IMR-90 (cell line): ENCODE data around the gene POLR2C. TPM values are rescaled to one million over a fixed set of nuclear protein-coding genes. Genes with fewer than 3 reads are reported as not detected.

ENCODE experiments used
- ATAC-seq: fragments of 200-7000 bp; cut with Tn5 transposase; 2 replicates; pipeline ENCODE4 v1.9.1; 2020; ENCODE audit warnings: low read depth, mild to moderate bottlenecking, moderate library complexity
- BruUV-seq: library from RNA; stranded (reverse); fragments of 400-500 nt; replicated peaks from 2 replicates; lab custom pipeline; 2021; lab: Mats Ljungman, UMichigan
- CTCF ChIA-PET: fragments of 300-600 bp; formaldehyde crosslinking; extraction: SDS; loops from one replicate; lab custom pipeline; 2021; ENCODE audit warnings: antibody characterized with exemption; lab: Yijun Ruan, JAX
- POLR2A ChIA-PET: fragments of 300-600 bp; sonication (Branson Sonifier 250); formaldehyde crosslinking; loops from one replicate; lab custom pipeline; 2022; ENCODE audit warnings: antibody characterized with exemption; ENCODE audit not compliant: unreplicated experiment; lab: Charles Lee
- DNase-seq: peaks from one replicate; pipeline ENCODE4 v3.0.0; 2013
- H2AFZ ChIP-seq: replicated peaks from 2 replicates; pipeline ENCODE3; 2013; ENCODE audit warnings: low read length, mild to moderate bottlenecking; ENCODE audit not compliant: poor library complexity
- H2AK5ac ChIP-seq: 2 replicates; pipeline ENCODE4 v1.6.1; 2013; ENCODE audit warnings: low read depth, low read length, inconsistent platforms
- H2AK9ac ChIP-seq: replicated peaks from 2 replicates; pipeline ENCODE3; 2013; ENCODE audit warnings: mild to moderate bottlenecking, low read depth, low read length, moderate library complexity; ENCODE audit not compliant: poor library complexity
- H2BK120ac ChIP-seq: 2 replicates; pipeline ENCODE4 v1.6.1; 2013; ENCODE audit warnings: low read depth, low read length, inconsistent platforms
- H2BK15ac ChIP-seq: 3 replicates; pipeline ENCODE4 v1.6.1; 2013; ENCODE audit warnings: low read depth, low read length, inconsistent platforms
- H2BK20ac ChIP-seq: 2 replicates; pipeline ENCODE4 v1.6.1; 2013; ENCODE audit warnings: low read depth, mild to moderate bottlenecking, inconsistent platforms, low read length, moderate library complexity
- H2BK5ac ChIP-seq: 2 replicates; pipeline ENCODE4 v1.6.1; 2013; ENCODE audit warnings: mild to moderate bottlenecking, low read depth, low read length, inconsistent platforms; ENCODE audit not compliant: poor library complexity, severe bottlenecking
- H3K14ac ChIP-seq: replicated peaks from 2 replicates; pipeline ENCODE4 v1.6.1; 2013; ENCODE audit warnings: low read depth, low read length, inconsistent platforms
- H3K18ac ChIP-seq: 2 replicates; pipeline ENCODE4 v1.6.1; 2013; ENCODE audit warnings: low read depth, low read length, control low read depth
- H3K23ac ChIP-seq: 2 replicates; pipeline ENCODE4 v1.6.1; 2013; ENCODE audit warnings: low read depth, low read length, inconsistent platforms
- H3K27ac ChIP-seq: 2 replicates; pipeline ENCODE4 v1.5.1; 2013; ENCODE audit warnings: mild to moderate bottlenecking, control low read depth, low read length; ENCODE audit not compliant: insufficient read depth
- H3K27me3 ChIP-seq: 2 replicates; pipeline ENCODE4 v1.6.1; 2013; ENCODE audit warnings: low read length; ENCODE audit not compliant: control insufficient read depth, insufficient read depth
- H3K36me3 ChIP-seq: 2 replicates; pipeline ENCODE4 v1.6.1; 2013; ENCODE audit warnings: low read length, mixed read lengths; ENCODE audit not compliant: control insufficient read depth, insufficient read depth
- H3K4ac ChIP-seq: 2 replicates; pipeline ENCODE4 v1.6.1; 2013; ENCODE audit warnings: low read depth, low read length, inconsistent platforms
- H3K4me1 ChIP-seq: 2 replicates; pipeline ENCODE4 v1.6.1; 2013; ENCODE audit warnings: low read length, mixed read lengths; ENCODE audit not compliant: control insufficient read depth, insufficient read depth
- H3K4me2 ChIP-seq: 2 replicates; pipeline ENCODE4 v1.6.1; 2013; ENCODE audit warnings: low read depth, mild to moderate bottlenecking, control low read depth, low read length, moderate library complexity
- H3K4me3 ChIP-seq: 2 replicates; pipeline ENCODE4 v1.5.1; 2013; ENCODE audit warnings: low read depth, mild to moderate bottlenecking, control low read depth, low read length, moderate library complexity; ENCODE audit not compliant: insufficient read depth
- H3K56ac ChIP-seq: 2 replicates; pipeline ENCODE4 v1.6.1; 2013; ENCODE audit warnings: low read length, inconsistent platforms; ENCODE audit not compliant: insufficient read depth; ENCODE audit errors: extremely low read depth
- H3K79me1 ChIP-seq, 2 experiments: 2 replicates each; pipeline ENCODE4 v1.6.1; 2013; ENCODE audit warnings: low read length in 2 of 2, inconsistent platforms in 1 of 2, low read depth in 1 of 2
- H3K9ac ChIP-seq: 2 replicates; pipeline ENCODE4 v1.6.1; 2013; ENCODE audit warnings: low read depth, low read length, control low read depth
- H3K9me1 ChIP-seq: 2 replicates; pipeline ENCODE4 v1.6.1; 2013; ENCODE audit warnings: low read length, inconsistent platforms; ENCODE audit not compliant: insufficient read depth
- H3K9me3 ChIP-seq: 2 replicates; pipeline ENCODE4 v1.6.1; 2013; ENCODE audit warnings: low read length; ENCODE audit not compliant: control insufficient read depth, insufficient read depth
- H4K20me1 ChIP-seq: 2 replicates; pipeline ENCODE4 v1.6.1; 2013; ENCODE audit warnings: low read length, inconsistent platforms; ENCODE audit not compliant: insufficient read depth
- H4K5ac ChIP-seq: 2 replicates; pipeline ENCODE4 v1.6.1; 2013; ENCODE audit warnings: mild to moderate bottlenecking, low read depth, low read length, control low read depth
- H4K8ac ChIP-seq, 2 experiments: 2 replicates each; pipeline ENCODE4 v1.6.1; 2013; ENCODE audit warnings: low read depth in 2 of 2, low read length in 2 of 2, control low read depth in 1 of 2, inconsistent platforms in 1 of 2
- H4K91ac ChIP-seq: 2 replicates; pipeline ENCODE4 v1.6.1; 2013; ENCODE audit warnings: low read depth, low read length, inconsistent platforms; ENCODE audit not compliant: insufficient read depth
- CTCF ChIP-seq: conservative IDR thresholded peaks from 2 replicates; pipeline ENCODE4 v1.5.1; 2012; ENCODE audit warnings: mild to moderate bottlenecking, low read depth, low read length, improper control_type of control experiment
- MAZ ChIP-seq: IDR thresholded peaks from 2 replicates; pipeline ENCODE4 v1.6.1; 2012; ENCODE audit warnings: low read depth, mild to moderate bottlenecking, low read length, improper control_type of control experiment, moderate library complexity, borderline replicate concordance
- MXI1 ChIP-seq: IDR thresholded peaks from 2 replicates; pipeline ENCODE4 v1.6.1; 2012; ENCODE audit warnings: low read depth, mild to moderate bottlenecking, low read length, moderate library complexity, borderline replicate concordance
- RAD21 ChIP-seq: IDR thresholded peaks from 2 replicates; pipeline ENCODE4 v1.6.1; 2012; ENCODE audit warnings: low read length, improper control_type of control experiment
- RFX5 ChIP-seq: IDR thresholded peaks from 2 replicates; pipeline ENCODE4 v1.8.0; 2012; ENCODE audit warnings: low read depth, mild to moderate bottlenecking, low read length, moderate library complexity
- WGBS, 2 experiments: methylation state at CpG; one replicate each; pipeline versions ENCODE4 v1.1.5 to v1.1.7; 2013; ENCODE audit warnings: missing lambda C conversion rate in 2 of 2; ENCODE audit not compliant: insufficient read length in 1 of 2; ENCODE audit errors: extremely low coverage in 2 of 2; 5-methylcytosine and 5-hydroxymethylcytosine counted together
- dilution Hi-C: fragments of 300-500 bp; cut with HindIII; formaldehyde crosslinking; loops from one replicate; pipeline ENCODE4 v1.14.3; 2018; ENCODE audit warnings: low sequenced_read_pairs; ENCODE audit not compliant: unreplicated experiment
- in situ Hi-C: fragments of 300-500 bp; cut with MboI; formaldehyde crosslinking; loops from 3 replicates; pipeline ENCODE4 v1.14.3; 2019; ENCODE audit warnings: low sequenced_read_pairs, inconsistent platforms, mixed read lengths
- intact Hi-C: fragments of 100-400 bp; cut with micrococcal nuclease; formaldehyde crosslinking; loops from 2 replicates; pipeline ENCODE4 v1.10.0; 2022
- polyA plus RNA-seq, 3 experiments: library from polyadenylated mRNA; depleted of rRNA; stranded (reverse); fragments of >200 nt; gene quantifications; 2 replicates each; pipeline ENCODE4 v1.2.3, GENCODE V29; 2012; ENCODE audit warnings: low replicate concordance in 1 of 3
- total RNA-seq: library from RNA; depleted of rRNA; stranded (reverse); fragments of >200 nt; gene quantifications from 2 replicates; pipeline ENCODE4 v1.2.3, GENCODE V29; 2012

The POLR2C gene
- total and polyA plus RNA-seq, 2 of the 4 experiments (the other 2 are of a cell fraction): 137 to 340 TPM

GRCh38 chr16:57474671-57475661 is 12.5 kb downstream of the POLR2C start (continued):
- TF ChIP-seq RFX5 (no peak), RAD21 (no peak)

DNA sequence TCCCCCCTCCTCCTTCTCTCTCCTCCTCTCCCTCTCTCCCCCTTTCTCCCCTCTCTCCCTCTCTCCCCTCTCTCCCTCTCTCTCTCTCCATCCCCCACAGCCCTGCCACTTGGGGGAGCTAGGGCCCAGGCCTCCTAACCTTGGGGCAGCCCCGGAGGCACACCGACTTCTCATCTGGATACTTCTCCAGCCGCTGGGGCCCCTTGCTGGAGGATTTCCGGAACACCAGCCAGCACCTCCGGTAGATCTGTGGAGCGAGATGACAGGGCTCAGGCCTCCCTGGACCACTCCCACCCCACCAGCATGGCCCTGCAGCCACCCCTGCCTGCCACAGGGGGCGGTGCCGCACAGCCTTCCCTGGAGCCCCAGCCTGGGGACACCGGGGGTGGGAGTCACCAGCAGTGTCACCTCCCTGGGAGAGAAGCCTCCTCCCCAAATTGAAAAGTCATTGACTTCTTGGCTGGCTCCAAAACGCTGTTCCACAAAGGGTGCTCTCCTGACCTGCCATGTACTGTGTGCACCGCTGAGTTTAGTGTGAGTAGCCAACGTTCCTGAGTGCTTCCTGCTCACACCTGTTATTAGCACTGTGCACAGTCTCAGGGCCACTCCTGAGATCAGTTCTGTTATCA is 13.3 kb downstream of the POLR2C start:
- peaks cover 12% of the 10 kb centered on the region for H3K4me1 ChIP-seq
- no peak overlapping the region for H3K18ac ChIP-seq
- no peak overlapping the region for H4K91ac ChIP-seq
- no peak overlapping the region for H3K56ac ChIP-seq
- H4K8ac ChIP-seq: no peak overlapping the region
- WGBS, 2 experiments: no CpG with 5 or more reads among the region's 12 CpGs
- H2AFZ ChIP-seq: peak overlapping the region; percentile 18
- H3K4me3 ChIP-seq: no peak overlapping the region
- H3K9ac ChIP-seq: no peak overlapping the region
- H3K4me2 ChIP-seq: no peak overlapping the region
- ChIA-PET POLR2A (no interaction called here), CTCF (interaction anchor here (0.7 kb wide), 1 partner anchor 19 kb away, joined by 3 read pairs; no protein-coding TSS in a partner anchor)
- no peak overlapping the region for H2BK5ac ChIP-seq
- no peak overlapping the region for H3K14ac ChIP-seq
- intact Hi-C loops (no loop called here), dilution Hi-C loops (no loop called here), in situ Hi-C loops (no loop called here)
- H3K79me1 ChIP-seq: peaks cover 9 to 22% of the 10 kb centered on the region in 2 experiments
- no peaks in the 10 kb centered on the region for H3K9me1 ChIP-seq
- peak; percentile 46 for ATAC-seq
- BruUV-seq: no TSS peak
- H3K36me3 ChIP-seq: peaks cover 25% of the 10 kb centered on the region
- H3K27ac ChIP-seq: no peak overlapping the region
- no peak overlapping the region for H2BK20ac ChIP-seq
- H3K23ac ChIP-seq: no peak overlapping the region
- no peak overlapping the region for H2BK120ac ChIP-seq
- H3K9me3 ChIP-seq: no peaks in the 10 kb centered on the region
- TF ChIP-seq RAD21 (peak; percentile 40), MXI1 (no peak), MAZ (0 out of 2 replicates have a peak, but pooled peaks have one; percentile 28), CTCF (peak; percentile 55)
- H4K5ac ChIP-seq: no peak overlapping the region
- no peak overlapping the region for H2AK9ac ChIP-seq
- DNase-seq: peak; percentile 33
- no peak overlapping the region for H2BK15ac ChIP-seq
- 0 out of 2 replicates have a peak, but pooled peaks cover 5% of the 10 kb centered on the region for H4K20me1 ChIP-seq
- H3K27me3 ChIP-seq: no peaks in the 10 kb centered on the region
- no peak overlapping the region for H3K4ac ChIP-seq
- H2AK5ac ChIP-seq: no peak overlapping the region
